LNCAP (cell line): ENCODE measurements around the gene PON3.

Experiments
- CTCF ChIP-seq: fragments of 450-650 bp; IDR thresholded peaks from 2 replicates; pipeline ENCODE4 v1.5.1; 2017; ENCODE audit warnings: mild to moderate bottlenecking

Gene PON3

DNA sequence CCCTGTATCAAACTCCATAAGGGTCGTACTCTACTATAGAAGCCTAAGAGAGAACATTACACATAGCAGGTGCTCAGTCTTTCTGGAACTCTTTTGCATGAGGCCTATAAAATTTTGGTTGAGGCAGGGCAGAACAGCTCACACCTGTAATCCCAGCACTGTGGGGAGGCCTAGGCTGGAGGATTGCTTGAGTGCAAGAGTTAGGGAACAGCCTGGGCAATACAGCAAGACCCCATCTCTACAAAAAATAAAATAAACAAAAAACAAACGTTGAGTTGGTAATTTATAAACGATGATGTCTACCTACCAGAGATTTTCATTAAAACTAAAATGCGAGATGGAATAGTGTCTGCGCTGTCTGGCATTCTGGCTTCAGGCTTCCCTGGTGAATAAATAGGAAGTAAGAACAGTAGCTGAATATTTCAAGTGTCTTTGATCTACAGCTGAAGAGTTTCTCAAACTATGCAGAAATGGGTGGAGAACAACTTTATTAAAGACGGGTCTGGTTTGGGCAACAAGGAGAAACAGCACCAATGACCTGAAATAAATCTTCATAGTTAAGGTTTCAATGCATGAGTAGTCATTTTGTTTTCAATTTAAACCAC, 37.9 kb upstream of the PON3 start:
- no peak for TF ChIP-seq CTCF

DNA sequence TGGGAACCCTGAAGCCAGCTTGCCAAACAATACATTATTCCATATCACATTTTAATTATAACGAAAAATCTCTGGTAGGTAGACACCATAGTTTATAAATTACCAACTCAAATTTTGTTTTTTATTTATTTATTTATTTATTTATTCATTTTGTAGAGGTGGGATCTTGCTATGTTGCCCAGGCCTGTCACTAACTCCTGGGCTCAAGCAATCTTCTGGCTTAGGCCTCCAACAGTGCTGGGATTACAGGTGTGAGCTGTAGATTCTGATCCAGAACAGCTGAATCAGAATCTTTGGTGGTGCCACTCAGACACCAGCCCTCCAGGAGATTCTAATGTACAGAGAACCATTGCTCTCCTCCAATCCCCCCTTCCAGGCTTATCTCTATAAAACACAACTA, 37.0 kb upstream of the PON3 start:
- TF ChIP-seq CTCF = no peak

DNA sequence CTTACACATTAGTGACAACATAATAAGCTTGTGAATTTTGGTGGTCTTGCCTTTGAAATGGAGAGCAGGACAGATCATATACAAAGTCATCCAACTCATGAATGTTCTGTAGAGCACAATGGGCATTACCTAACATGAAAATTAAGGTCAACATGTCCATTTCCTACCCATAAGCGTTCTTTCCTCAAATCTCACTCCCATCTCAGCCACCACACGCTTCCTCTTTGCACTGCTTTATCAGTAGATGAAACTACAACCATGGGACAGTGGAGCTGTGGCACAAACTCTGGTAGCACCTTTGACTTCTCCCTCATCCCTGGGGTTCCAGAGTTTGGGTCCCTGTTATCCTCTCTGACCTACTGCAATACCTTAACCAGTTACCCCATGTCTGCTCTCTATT, 36.4 kb upstream of the PON3 start:
- no peak for TF ChIP-seq CTCF

DNA sequence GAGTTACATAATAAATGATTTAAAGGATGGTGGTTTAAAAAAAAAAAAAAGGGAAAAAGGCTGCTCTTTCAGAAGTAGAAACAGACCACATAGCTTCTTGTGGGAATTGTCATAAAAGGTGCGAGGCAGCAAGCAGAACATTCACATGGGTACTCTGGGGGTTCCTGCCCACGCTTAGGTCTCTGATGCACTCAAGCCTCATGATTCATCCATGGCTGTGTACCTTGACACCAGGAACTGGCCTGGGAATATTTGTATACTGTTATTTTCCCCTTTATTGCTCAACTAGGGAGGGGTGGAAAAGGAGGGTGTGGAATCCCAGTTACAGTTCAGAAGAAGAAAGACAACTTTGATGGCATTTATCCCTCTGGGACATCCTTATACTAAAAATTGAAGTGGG, 34.7 kb upstream of the PON3 start:
- no peak for TF ChIP-seq CTCF

DNA sequence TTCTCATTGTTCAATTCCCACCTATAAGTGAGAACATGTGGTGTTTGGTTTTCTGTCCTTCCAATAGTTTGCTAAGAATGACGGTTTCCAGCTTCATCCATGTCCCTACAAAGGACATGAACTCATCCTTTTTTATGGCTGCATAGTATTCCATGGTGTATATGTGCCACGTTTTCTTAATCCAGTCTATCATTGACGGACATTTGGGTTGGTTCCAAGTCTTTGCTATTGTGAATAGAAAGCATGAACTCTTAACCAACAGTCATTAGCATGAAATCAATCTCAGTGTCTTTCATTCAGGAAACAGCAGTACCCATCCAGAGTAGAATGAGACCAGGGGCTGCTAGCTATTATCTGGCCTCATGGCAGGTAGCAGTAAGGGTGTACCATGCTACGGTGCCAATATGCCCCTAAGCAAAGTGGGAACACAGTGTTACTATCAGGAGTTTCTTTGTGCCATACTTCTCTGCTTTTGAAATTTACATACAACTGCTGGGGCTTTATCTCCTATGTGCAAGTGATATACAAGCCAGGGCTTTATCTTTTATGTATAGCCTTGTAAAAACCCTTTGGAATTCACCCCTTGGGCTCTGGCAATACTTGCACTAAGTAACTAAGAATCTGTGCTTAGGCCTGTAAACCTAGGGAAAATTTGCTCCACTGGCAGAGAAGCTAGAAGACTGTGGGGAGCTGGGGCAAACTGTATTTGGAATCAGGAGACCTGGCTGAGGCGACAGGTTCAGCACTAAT, 33.2 kb upstream of the PON3 start:
- TF ChIP-seq CTCF = no peak

DNA sequence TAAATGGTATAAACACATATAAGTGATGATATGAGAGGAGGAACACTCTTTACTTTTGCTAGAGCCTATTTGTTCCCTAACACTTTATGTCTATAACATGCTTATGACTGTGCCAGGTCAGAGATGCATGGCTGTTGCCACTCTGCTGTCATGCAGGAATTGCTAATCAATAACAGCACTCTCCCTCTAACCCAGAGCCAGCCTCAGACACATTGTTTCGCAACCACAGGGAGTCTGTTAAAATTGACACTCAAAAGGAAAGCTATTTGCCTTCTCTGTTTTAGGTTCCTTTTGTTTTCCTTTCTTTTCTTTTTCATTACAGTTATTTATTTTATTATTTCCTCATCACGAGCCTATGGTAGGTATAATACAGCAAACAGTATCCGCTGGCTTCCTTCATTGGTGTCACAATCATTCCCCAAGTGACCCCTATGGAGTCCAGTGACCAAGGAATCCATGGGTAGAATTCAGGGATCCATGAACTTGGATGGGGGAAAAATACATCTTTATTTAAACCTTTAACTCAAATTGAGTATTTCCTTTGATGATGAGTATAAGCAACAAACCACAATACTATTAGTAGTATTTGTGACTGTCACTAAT, 31.8 kb upstream of the PON3 start:
- no peak for TF ChIP-seq CTCF

DNA sequence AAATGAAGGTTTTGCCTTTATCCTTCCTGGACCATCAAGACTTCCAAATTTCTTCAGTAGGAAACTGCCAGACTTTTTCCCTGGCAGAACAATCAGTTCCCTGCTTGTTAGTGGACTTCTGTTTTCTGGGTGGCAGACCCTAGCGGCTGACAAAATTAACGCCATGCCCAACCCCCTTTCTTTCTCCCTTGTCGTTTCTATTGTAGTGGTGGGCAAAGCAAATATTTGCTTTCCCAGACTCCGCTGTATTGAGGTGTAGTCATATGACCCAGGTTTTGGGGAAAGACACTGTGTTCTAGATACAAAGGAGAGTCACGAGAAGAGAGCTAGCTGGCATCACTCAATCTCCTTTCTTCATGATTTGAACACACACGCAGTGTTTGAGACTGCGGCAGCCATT, 31.0 kb upstream of the PON3 start:
- no peak for TF ChIP-seq CTCF
